GM18511 (cell line): ENCODE results near the gene SYNGR4.

ENCODE experiments used
- ATAC-seq: cut with Tn5 transposase; IDR thresholded peaks from one replicate; pipeline ENCODE4 v1.9.1; 2021; ENCODE audit warnings: mild to moderate bottlenecking, moderate library complexity; ENCODE audit not compliant: unreplicated experiment

The SYNGR4 gene

DNA sequence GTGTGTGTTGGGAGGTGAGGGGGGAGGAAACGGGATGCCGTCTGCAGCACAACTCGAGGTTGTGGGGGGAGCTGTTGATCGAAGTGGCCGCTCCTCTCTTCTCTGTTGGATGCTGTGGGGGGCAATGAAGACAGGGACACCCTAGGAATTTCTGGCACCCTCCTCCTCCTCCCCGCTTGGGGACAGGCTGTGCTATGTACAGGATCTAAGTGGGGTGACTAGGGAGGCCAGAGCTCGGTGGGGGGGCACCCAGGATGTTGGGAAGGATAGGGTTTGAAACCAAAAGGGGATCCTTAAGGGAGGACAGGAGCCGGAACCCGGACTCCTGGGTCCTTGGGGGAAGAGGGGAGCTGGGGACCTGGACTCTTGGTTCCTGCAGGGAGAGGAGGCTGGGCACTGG lies 31.3 kb downstream of the SYNGR4 start:
- no peak for ATAC-seq

DNA sequence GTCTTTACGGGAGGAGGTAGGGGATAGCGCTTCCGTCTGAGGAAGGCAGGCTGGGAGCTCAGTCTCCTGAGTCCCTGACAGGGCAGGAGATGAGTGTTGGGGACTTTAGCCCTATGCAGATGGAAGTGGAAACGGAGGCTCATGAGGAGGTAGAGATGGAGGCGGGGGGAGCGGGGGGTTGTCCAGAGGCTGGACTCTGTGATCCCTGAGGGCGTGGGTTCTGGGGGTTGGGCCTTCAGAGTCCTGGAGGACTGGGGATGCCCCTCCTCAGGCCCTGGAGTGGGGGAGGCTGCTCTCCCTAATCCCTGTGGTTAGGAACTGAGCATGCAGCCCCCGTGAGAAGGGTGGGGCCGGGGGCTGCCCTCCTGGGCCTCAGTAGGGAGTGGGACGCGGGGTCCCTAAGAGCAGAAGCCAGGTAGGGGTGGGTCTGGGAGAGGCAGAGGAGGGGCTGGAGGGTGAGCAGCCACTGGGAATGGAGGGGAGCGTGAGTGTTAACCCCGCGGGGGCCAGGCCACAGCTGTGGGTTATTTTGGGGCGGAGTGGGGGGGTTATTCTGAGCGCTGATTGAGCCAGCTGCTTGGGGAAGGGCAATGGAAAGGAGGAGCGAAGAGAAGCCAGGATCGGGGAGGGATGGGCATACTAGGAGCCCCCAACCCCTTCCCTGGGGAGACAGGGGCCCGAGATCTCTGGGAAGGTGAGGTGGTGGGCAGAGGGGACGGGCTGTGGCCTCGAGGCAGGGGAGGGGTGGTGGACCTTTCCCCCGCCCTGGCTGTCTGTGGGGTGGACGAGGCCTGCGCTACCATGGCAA lies 32.1 kb downstream of the SYNGR4 start:
- ATAC-seq: no peak

DNA sequence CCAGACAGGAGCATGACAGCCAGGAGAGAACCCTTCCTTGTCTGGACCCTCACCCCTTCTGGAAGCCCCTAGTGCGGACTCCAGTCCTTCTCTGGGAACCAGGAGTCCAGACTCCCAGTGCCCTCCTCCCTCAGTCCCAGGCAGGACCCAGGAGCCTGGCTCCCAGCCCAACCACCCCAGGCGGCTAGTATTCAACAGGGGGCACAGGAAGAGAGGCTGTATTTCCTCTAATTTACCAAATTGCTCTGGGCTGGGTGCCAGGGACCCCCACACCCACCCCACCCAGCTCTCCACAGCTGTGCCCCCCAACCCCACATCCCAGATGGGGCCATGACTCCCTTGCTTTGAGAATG lies 32.6 kb downstream of the SYNGR4 start:
- no peak for ATAC-seq

DNA sequence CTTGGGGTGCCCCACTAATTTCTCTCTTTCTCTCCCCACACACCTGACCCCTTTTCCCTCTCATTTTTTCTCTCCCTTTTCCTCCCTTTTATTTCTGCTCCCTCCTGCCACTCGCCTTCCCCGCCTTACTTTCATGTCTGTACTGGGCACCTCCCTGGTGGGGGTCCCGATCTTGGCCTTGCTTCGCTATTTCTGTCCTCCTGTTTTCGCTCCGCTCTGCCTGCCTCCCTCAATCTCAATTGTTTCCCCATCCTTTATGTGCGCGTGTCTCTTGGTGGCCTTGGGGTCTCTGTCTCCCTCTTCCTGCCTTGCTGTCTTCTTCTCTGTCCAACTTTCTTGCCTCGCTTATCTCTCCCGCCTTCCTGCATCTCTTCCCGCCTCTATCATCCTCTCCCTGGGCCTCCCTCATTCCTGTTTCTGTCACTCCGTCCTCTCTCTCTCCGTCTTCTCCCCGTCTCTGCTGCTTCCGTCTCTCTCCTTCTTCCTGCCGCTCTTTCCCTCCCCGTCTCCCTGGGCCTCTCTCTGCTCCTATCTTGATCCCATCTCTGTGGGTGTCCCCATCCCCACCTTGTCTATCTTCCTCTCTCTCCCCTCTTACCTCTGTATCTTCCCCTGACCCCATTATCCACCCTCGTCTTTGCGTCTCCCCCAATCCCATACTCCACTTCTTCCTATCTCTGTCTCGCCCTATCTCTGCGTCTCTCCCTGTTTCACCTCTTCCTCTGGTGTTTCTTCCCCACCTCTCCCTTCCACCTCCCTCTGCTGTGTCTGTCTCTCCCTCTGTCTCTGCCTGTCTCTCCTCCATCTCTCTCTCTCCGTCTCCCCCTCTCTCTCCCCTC lies 33.3 kb downstream of the SYNGR4 start:
- ATAC-seq: no peak

DNA sequence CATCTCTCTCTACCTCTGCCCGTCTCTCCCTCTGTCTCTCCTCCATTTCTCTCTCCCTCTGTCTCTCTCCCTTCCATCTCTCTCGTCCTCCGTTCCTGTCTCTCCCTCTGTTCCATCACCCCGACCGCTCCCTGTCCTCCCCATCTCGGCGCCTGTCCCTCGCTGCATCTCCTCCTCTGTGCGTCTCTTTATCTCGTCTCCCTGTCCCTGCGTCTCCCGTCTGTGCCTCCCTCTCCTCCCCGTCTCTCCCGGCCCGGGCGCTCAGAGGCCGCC lies 33.9 kb downstream of the SYNGR4 start:
- no peak for ATAC-seq

- ATAC-seq: no peak
These were observed 34.4 kb downstream of the SYNGR4 start for GRCh38 chr19:48398375-48399235.

DNA sequence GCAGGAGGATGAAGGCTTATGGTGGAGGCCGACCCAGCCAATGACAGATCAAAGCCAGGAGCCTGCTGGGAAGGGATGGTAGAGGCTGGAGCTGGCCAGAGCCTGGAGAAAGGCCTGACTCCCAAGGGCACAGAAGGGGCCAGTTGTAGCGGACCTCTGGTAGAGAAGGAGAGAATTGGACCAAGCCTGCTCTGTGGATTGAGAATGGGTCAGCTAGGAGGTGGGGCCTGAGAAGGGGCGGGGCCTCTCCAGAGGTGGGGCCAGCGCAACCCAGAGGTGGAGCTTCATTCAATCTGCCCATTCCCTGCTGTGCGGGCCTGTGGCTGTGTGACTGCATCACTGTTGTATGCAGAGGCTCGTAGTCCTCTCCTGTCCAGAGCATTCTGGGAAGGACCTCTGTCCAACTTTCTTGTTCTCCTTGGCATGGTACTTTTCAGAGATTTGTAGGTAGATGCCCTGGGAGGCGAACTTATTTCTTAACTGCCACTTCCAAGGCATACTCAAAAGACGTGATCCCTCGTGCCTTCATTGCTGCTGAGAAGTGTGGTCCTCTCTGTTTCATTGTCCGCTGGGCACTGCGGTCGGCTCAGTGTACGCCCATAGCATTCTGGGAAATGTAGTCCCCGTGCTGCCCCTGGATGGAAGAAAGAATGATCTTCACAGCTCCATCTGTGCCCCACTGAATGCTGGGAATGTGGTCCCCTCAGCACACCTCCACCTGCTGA lies 36.0 kb downstream of the SYNGR4 start:
- ATAC-seq: no peak

- ATAC-seq: no peak
These were observed 37.1 kb downstream of the SYNGR4 start for GRCh38 chr19:48401287-48401686.

- peak; percentile 63 for ATAC-seq
These were observed 39.4 kb downstream of the SYNGR4 start for GRCh38 chr19:48403606-48404005.

- ATAC-seq: no peak
These were observed 41.0 kb downstream of the SYNGR4 start for GRCh38 chr19:48405010-48405659.

DNA sequence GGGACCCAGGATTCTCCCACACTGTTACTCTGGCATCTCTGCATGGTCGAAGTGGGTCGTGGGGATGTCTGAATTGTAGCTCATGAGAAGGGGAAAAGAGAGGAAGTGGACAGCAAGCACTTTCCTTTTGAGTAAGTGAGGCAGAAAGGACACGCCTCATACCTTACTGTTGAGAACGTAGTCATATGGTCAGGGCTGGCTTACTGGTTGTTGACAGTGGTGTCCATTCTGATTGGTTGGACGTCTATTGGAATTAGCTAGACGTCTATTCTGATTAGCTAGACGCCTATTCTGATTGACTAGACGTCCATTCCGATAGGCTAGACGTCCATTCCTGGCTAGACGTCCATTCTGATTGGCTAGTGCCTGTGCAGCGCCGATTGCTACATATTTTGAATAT lies 41.7 kb downstream of the SYNGR4 start:
- ATAC-seq: no peak

GRCh38 chr19:48413879-48414587 lies 49.9 kb downstream of the SYNGR4 start:
- ATAC-seq: no peak

DNA sequence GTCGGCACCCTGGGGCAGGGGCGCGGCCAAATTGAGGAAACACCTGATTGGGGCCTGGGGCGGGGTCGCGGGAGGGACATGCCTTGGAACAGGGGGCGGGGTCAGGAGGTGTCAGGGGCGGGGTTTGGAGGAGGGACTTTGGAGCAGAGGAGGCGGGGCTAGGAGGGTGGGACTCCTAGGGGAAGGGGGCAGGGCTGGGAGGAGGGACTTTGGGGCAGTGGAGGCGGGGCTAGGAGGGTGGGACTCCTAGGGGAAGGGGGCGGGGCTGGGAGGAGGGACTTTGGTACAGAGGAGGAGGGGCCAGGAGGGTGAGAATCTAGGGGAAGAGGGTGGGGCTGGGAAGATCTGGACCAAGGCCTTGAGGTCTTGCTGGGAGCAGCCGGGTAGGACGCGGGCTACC lies 51.2 kb downstream of the SYNGR4 start:
- ATAC-seq: no peak

GRCh38 chr19:48415806-48416221 lies 51.6 kb downstream of the SYNGR4 start:
- no peak for ATAC-seq

DNA sequence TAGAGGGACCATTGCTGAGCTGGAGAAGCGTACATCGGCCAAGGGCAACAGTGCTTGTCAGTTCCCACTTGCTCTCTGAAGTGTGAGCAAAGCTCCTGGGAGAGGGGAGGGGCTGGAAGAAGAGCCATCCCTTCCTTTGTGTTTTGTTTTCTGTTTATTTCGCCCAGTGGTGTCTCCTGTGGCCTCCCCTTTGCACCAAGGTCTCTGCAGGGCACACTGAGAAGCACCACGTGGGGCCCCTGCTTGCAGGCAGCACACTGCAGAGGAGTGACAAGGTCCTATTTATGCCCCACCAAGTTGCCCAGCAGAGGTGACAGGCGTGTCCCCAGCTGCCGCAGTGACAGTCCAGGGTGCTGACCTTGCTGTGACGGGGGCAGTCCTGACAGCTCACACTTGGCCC lies 53.3 kb downstream of the SYNGR4 start:
- no peak for ATAC-seq

DNA sequence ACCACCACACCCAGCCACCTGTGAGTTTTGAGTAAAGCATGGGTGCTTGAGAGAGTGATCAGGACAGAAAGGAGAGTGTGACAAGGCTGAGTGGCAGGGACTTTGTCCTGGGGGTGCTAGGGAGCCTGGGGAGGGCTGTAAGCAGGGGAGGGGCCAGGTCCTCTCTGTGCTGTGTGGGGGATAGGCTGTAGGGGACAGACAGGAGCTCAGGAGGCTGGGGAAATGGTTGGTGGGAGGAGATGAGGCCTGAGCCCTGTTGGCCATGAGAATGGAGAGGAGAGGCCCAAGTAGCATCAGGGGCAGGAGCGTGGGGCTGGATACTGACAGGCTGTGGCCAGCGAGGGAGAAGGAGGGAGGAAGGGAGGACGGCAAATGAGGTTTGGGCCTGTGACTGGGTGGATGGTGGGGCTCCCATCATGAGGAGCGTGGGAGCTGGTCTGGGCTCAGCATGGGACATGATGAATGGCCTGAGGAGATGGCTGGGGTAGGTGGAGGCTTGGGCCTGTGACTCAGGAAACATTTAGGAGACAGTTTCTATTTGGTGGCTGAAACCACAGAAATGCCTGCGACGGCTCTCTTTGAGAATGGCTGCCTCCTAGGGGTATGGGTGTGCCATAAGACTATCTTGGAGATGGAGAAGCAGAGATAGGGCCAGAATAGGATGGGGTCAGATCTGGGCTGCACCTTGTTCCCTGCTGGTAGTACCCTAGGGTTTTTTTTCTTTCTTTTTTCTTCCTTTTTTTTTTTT lies 54.3 kb downstream of the SYNGR4 start:
- ATAC-seq: no peak

DNA sequence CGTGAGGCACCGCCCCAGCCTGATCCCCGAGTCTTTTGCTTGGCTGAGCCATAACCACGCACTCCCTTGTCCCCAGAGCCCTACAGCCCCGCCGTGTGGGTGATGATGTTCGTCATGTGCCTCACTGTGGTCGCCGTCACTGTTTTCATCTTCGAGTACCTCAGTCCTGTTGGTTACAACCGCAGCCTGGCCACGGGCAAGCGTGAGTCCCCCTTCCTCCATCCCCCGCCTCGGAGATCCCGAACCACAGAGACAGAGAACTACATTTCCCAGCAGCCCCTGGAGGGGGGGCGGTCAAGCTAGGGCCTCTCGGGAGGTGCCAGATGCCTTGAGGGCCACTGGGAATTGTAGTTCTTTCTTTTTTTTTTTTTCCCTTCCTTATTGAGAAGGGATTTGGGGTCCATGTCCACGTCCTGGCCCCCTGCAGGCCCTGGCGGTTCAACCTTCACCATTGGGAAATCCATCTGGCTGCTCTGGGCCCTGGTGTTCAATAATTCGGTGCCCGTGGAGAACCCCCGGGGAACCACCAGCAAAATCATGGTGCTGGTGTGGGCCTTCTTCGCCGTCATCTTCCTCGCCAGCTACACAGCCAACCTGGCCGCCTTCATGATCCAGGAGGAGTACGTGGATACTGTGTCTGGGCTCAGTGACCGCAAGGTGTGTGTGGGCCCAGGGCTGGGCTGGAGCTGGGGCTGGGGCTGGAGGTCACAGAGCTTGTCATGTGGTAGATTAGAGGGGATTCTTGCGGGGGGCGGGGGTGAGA lies 55.2 kb downstream of the SYNGR4 start:
- peak; percentile 78 for ATAC-seq

DNA sequence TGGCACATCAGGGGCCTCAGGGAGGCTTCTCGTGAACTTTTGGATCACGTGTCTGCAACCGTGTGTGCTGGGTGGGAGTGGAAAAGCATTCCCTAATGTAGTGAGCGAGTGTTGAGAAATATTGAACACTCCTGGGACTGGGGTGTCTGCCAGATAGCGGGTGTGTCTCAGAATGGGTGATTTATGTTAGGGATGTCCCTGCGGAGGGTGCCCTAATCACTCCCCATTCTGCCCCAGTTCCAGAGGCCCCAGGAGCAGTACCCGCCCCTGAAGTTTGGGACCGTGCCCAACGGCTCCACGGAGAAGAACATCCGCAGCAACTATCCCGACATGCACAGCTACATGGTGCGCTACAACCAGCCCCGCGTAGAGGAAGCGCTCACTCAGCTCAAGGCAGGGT lies 57.4 kb downstream of the SYNGR4 start:
- no peak for ATAC-seq
